IPS-18a (cell line): Measurements from ENCODE around the gene LTBP2.

Experiments used
- H3K27ac ChIP-seq: one replicate; pipeline ENCODE4 v1.5.1; 2013; ENCODE audit warnings: low read length
- H3K27me3 ChIP-seq: one replicate; pipeline ENCODE4 v1.6.1; 2013; ENCODE audit warnings: mild to moderate bottlenecking, low read length; ENCODE audit not compliant: control insufficient read depth, insufficient read depth
- H3K36me3 ChIP-seq: one replicate; pipeline ENCODE4 v1.6.1; 2013; ENCODE audit warnings: low read depth, low read length; ENCODE audit not compliant: control insufficient read depth
- H3K4me1 ChIP-seq: one replicate; pipeline ENCODE4 v1.6.1; 2013; ENCODE audit warnings: low read depth, low read length; ENCODE audit not compliant: control insufficient read depth
- H3K4me3 ChIP-seq: one replicate; pipeline ENCODE4 v1.5.1; 2013; ENCODE audit warnings: low read length
- H3K9ac ChIP-seq: one replicate; pipeline ENCODE4 v1.6.1; 2013; ENCODE audit warnings: mild to moderate bottlenecking, low read length, moderate library complexity
- H3K9me3 ChIP-seq: one replicate; pipeline ENCODE4 v1.6.1; 2013; ENCODE audit warnings: low read depth, low read length; ENCODE audit not compliant: control insufficient read depth

The LTBP2 gene

GRCh38 chr14:74618078-74618952, 6.3 kb upstream of the LTBP2 start:
- Histone ChIP-seq H3K4me1 (peaks cover 17% of the 10 kb centered on the region), H3K9ac (no peak overlapping the region), H3K27ac (no peak overlapping the region)

GRCh38 chr14:74616996-74617700, 5.1 kb upstream of the LTBP2 start:
- peaks cover 2% of the 10 kb centered on the region for H3K27me3 ChIP-seq
- no peak overlapping the region for H3K27ac ChIP-seq
- peaks cover 17% of the 10 kb centered on the region for H3K4me1 ChIP-seq
- no peaks in the 10 kb centered on the region for H3K9me3 ChIP-seq
- no peak overlapping the region for H3K4me3 ChIP-seq
- H3K9ac ChIP-seq: no peak overlapping the region
- no peaks in the 10 kb centered on the region for H3K36me3 ChIP-seq

More at GRCh38 chr14:74618078-74618952, 6.3 kb upstream of the LTBP2 start:
- Histone ChIP-seq H3K27me3 (no peaks in the 10 kb centered on the region), H3K36me3 (no peaks in the 10 kb centered on the region), H3K9me3 (no peaks in the 10 kb centered on the region), H3K4me3 (no peak overlapping the region)

- no peaks in the 10 kb centered on the region for H3K36me3 ChIP-seq
- no peaks in the 10 kb centered on the region for H3K9me3 ChIP-seq
- H3K27me3 ChIP-seq: peaks cover 9% of the 10 kb centered on the region
- H3K9ac ChIP-seq: no peak overlapping the region
- H3K4me3 ChIP-seq: no peak overlapping the region
- peaks cover 17% of the 10 kb centered on the region for H3K4me1 ChIP-seq
- no peak overlapping the region for H3K27ac ChIP-seq
Measured at GRCh38 chr14:74616507-74616906, 4.5 kb upstream of the LTBP2 start.

GRCh38 chr14:74615735-74616134, 3.7 kb upstream of the LTBP2 start:
- H3K9me3 ChIP-seq: no peaks in the 10 kb centered on the region
- H3K27ac ChIP-seq: no peak overlapping the region
- H3K9ac ChIP-seq: no peak overlapping the region
- H3K4me3 ChIP-seq: no peak overlapping the region
- H3K4me1 ChIP-seq: peaks cover 17% of the 10 kb centered on the region
- H3K36me3 ChIP-seq: no peaks in the 10 kb centered on the region
- peaks cover 17% of the 10 kb centered on the region for H3K27me3 ChIP-seq

GRCh38 chr14:74614508-74615495, 2.8 kb upstream of the LTBP2 start:
- no peak overlapping the region for H3K9ac ChIP-seq
- H3K27me3 ChIP-seq: peaks cover 26% of the 10 kb centered on the region
- no peaks in the 10 kb centered on the region for H3K36me3 ChIP-seq
- no peak overlapping the region for H3K27ac ChIP-seq
- H3K4me3 ChIP-seq: no peak overlapping the region
- peaks cover 17% of the 10 kb centered on the region for H3K4me1 ChIP-seq
- H3K9me3 ChIP-seq: no peaks in the 10 kb centered on the region

GRCh38 chr14:74613211-74613914, 1.3 kb upstream of the LTBP2 start:
- Histone ChIP-seq H3K27me3 (peaks cover 34% of the 10 kb centered on the region), H3K9me3 (no peaks in the 10 kb centered on the region), H3K4me1 (peaks cover 8% of the 10 kb centered on the region), H3K4me3 (no peak overlapping the region), H3K36me3 (no peaks in the 10 kb centered on the region), H3K27ac (no peak overlapping the region), H3K9ac (no peak overlapping the region)

GRCh38 chr14:74612350-74613021, 449 bp upstream of the LTBP2 start:
- H3K4me1 ChIP-seq: peaks cover 8% of the 10 kb centered on the region
- peak overlapping the region; percentile 55 for H3K4me3 ChIP-seq
- no peaks in the 10 kb centered on the region for H3K9me3 ChIP-seq
- H3K9ac ChIP-seq: no peak overlapping the region
- no peak overlapping the region for H3K27ac ChIP-seq
- H3K36me3 ChIP-seq: no peaks in the 10 kb centered on the region
- peaks cover 34% of the 10 kb centered on the region for H3K27me3 ChIP-seq

- no peak overlapping the region for H3K27ac ChIP-seq
- no peaks in the 10 kb centered on the region for H3K9me3 ChIP-seq
- peak overlapping the region; percentile 55 for H3K4me3 ChIP-seq
- H3K4me1 ChIP-seq: no peaks in the 10 kb centered on the region
- peaks cover 34% of the 10 kb centered on the region for H3K27me3 ChIP-seq
- no peak overlapping the region for H3K9ac ChIP-seq
- no peaks in the 10 kb centered on the region for H3K36me3 ChIP-seq
Measured at GRCh38 chr14:74610866-74611649, 979 bp downstream of the LTBP2 start.

GRCh38 chr14:74610199-74610865, 1.7 kb downstream of the LTBP2 start:
- H3K9ac ChIP-seq: no peak overlapping the region
- H3K27me3 ChIP-seq: peaks cover 34% of the 10 kb centered on the region
- H3K4me1 ChIP-seq: no peaks in the 10 kb centered on the region
- no peaks in the 10 kb centered on the region for H3K36me3 ChIP-seq
- no peak overlapping the region for H3K27ac ChIP-seq
- H3K9me3 ChIP-seq: no peaks in the 10 kb centered on the region
- H3K4me3 ChIP-seq: no peak overlapping the region
